K562 (cell line): ENCODE results near the gene NNAT. TPM values are rescaled to one million over a fixed set of nuclear protein-coding genes. Genes with fewer than 3 reads are reported as not detected.

ENCODE experiments used
- ATAC-seq: fragments of 200-7000 bp; cut with Tn5 transposase; 3 replicates; pipeline ENCODE4 v1.9.1; 2020; ENCODE audit warnings: moderate library complexity
- BruUV-seq: library from RNA; stranded (reverse); fragments of 400-500 nt; replicated peaks from 2 replicates; lab custom pipeline; 2021; lab: Mats Ljungman, UMichigan
- CTCF ChIA-PET: fragments of 300-600 bp; formaldehyde crosslinking; extraction: SDS; loops from one replicate; lab custom pipeline; 2021; ENCODE audit warnings: low intra/inter-chr PET ratio; lab: Yijun Ruan, JAX
- POLR2A ChIA-PET: fragments of 300-600, 350-650 bp; sonication (Branson Sonifier 250); formaldehyde crosslinking; extraction: SDS; loops from one replicate; lab custom pipeline; 2021; ENCODE audit warnings: antibody characterized with exemption, inconsistent platforms; lab: Yijun Ruan, JAX
- DNase-seq, 4 experiments: peaks; one replicate each; pipeline versions ENCODE4 v3.0.0 to v3.0.0-alpha.2; 2011 to 2018; ENCODE audit warnings: low spot score in 3 of 4, mixed read lengths in 3 of 4; ENCODE audit errors: extremely low read depth in 1 of 4
- FAIRE-seq: peaks from 2 replicates; lab custom pipeline; 2011; peaks lifted over from hg19 to GRCh38; lab: Jason Lieb, UNC
- H2AFZ ChIP-seq: 2 replicates; pipeline ENCODE4 v1.6.0; 2011; ENCODE audit warnings: low read depth, low read length, control low read depth, inconsistent platforms
- H3K27ac ChIP-seq: fragments of 200-600 bp; 3 replicates; pipeline ENCODE4 v1.8.0; 2011; ENCODE audit warnings: low read depth, mild to moderate bottlenecking, control low read depth, inconsistent platforms, low read length, moderate library complexity, mixed read lengths; ENCODE audit errors: extremely low read depth
- H3K27me3 ChIP-seq, 2 experiments: fragments of 300-600 bp in 1 of 2; 2 replicates in 1 of 2; 3 replicates in 1 of 2; pipeline versions ENCODE4 v1.6.0 to v1.8.0; 2011; ENCODE audit warnings: inconsistent platforms in 2 of 2, low read length in 2 of 2, mild to moderate bottlenecking in 1 of 2, mixed read lengths in 1 of 2, moderate library complexity in 1 of 2; ENCODE audit not compliant: control insufficient read depth in 2 of 2, insufficient read depth in 2 of 2
- H3K36me3 ChIP-seq: fragments of 300-600 bp; 3 replicates; pipeline ENCODE4 v1.8.0; 2011; ENCODE audit warnings: mild to moderate bottlenecking, low read length, inconsistent platforms; ENCODE audit not compliant: control insufficient read depth, insufficient read depth
- H3K4me1 ChIP-seq, 2 experiments: fragments of 200-600 bp in 1 of 2; replicated peaks in 1 of 2; 2 replicates in 1 of 2; 3 replicates in 1 of 2; pipeline versions ENCODE4 v1.5.1 to v1.8.0; 2011; ENCODE audit warnings: inconsistent platforms in 2 of 2, low read length in 2 of 2, mild to moderate bottlenecking in 1 of 2, mixed read lengths in 1 of 2, moderate library complexity in 1 of 2; ENCODE audit not compliant: control insufficient read depth in 2 of 2, insufficient read depth in 2 of 2
- H3K4me2 ChIP-seq: 2 replicates; pipeline ENCODE4 v1.6.1; 2011; ENCODE audit warnings: low read length, control low read depth, inconsistent platforms, mixed read lengths; ENCODE audit not compliant: insufficient read depth
- H3K4me3 ChIP-seq: fragments of 200-600 bp; sonication (generic), shearing (Covaris generic); 2 replicates; pipeline ENCODE4 v1.5.1; 2016; ENCODE audit warnings: control low read depth, inconsistent platforms
- H3K79me2 ChIP-seq: fragments of 200-600 bp; 3 replicates; pipeline ENCODE4 v1.8.0; 2011; ENCODE audit warnings: low read length, inconsistent platforms; ENCODE audit not compliant: control insufficient read depth, insufficient read depth
- H3K9ac ChIP-seq, 2 experiments: 2 replicates each; pipeline versions ENCODE4 v1.6.0 to v1.6.1; 2011; ENCODE audit warnings: low read depth in 2 of 2, low read length in 2 of 2, control low read depth in 1 of 2, inconsistent platforms in 1 of 2, mild to moderate bottlenecking in 1 of 2, mixed read lengths in 1 of 2; ENCODE audit not compliant: insufficient read depth in 1 of 2
- H3K9me1 ChIP-seq: one replicate; pipeline ENCODE4 v1.6.0; 2011; ENCODE audit warnings: inconsistent platforms, mild to moderate bottlenecking, low read length, moderate library complexity; ENCODE audit not compliant: control insufficient read depth, insufficient read depth
- H3K9me3 ChIP-seq: replicated peaks from 2 replicates; pipeline ENCODE4 v1.5.1; 2011; ENCODE audit warnings: low read depth, low read length, inconsistent platforms; ENCODE audit not compliant: control insufficient read depth, insufficient read depth
- H4K20me1 ChIP-seq: replicated peaks from 2 replicates; pipeline ENCODE4 v1.6.1; 2011; ENCODE audit warnings: low read length, inconsistent platforms, mixed read lengths; ENCODE audit not compliant: control insufficient read depth, insufficient read depth
- CHD2 ChIP-seq: IDR thresholded peaks from 2 replicates; pipeline ENCODE4 v1.6.1; 2011; ENCODE audit warnings: low read depth, low read length
- CREB1 ChIP-seq, 2 experiments: sonication (generic) in 1 of 2; formaldehyde crosslinking in 1 of 2; IDR thresholded peaks; 2 replicates each; pipeline versions ENCODE4 v1.6.1 to v1.8.0; 2012 to 2022; ENCODE audit warnings: inconsistent platforms in 1 of 2, mild to moderate bottlenecking in 1 of 2, missing genetic modification reagents in 1 of 2, moderate library complexity in 1 of 2
- MYNN ChIP-seq, 2 experiments: sonication (generic); formaldehyde crosslinking in 1 of 2; IDR thresholded peaks; 2 replicates each; pipeline versions ENCODE4 v1.5.0 to v1.6.1; 2016 to 2020; ENCODE audit warnings: antibody characterized with exemption in 1 of 2, missing genetic modification reagents in 1 of 2
- NFRKB ChIP-seq: fragments of 450-650 bp; IDR thresholded peaks from 2 replicates; pipeline ENCODE4 v1.6.1; 2016; ENCODE audit warnings: low read depth
- POLR3A ChIP-seq: IDR thresholded peaks from 2 replicates; pipeline ENCODE4 v1.6.1; 2011; ENCODE audit warnings: borderline replicate concordance, mild to moderate bottlenecking, moderate library complexity; ENCODE audit not compliant: insufficient read length, insufficient read depth; ENCODE audit errors: extremely low read depth
- SRSF9 ChIP-seq: fragments of 200-400 bp; formaldehyde crosslinking; IDR thresholded peaks from 2 replicates; pipeline ENCODE4 v1.6.1; 2017; ENCODE audit warnings: low read depth, low read length, borderline replicate concordance
- ZBTB7A ChIP-seq: IDR thresholded peaks from 2 replicates; pipeline ENCODE4 v1.6.1; 2011; ENCODE audit warnings: low read depth, mild to moderate bottlenecking, low read length, moderate library complexity, borderline replicate concordance; ENCODE audit not compliant: control insufficient read depth
- ZEB2 ChIP-seq: fragments of 450-650 bp; IDR thresholded peaks from 2 replicates; pipeline ENCODE4 v1.6.1; 2016
- ZNF133 ChIP-seq: fragments of 250-450 bp; sonication (Bioruptor Pico); IDR thresholded peaks from 2 replicates; pipeline ENCODE4 v1.4.0; 2020; ENCODE audit warnings: mild to moderate bottlenecking
- ZNF444 ChIP-seq: fragments of 250-450 bp; sonication (Bioruptor Pico); IDR thresholded peaks from 2 replicates; pipeline ENCODE4 v1.4.0; 2020; ENCODE audit warnings: mild to moderate bottlenecking, moderate library complexity
- ZNF586 ChIP-seq: fragments of 450-650 bp; formaldehyde crosslinking; conservative IDR thresholded peaks from 2 replicates; pipeline ENCODE4 v1.4.0; 2020; ENCODE audit warnings: mild to moderate bottlenecking, moderate library complexity
- ZNF830 ChIP-seq: fragments of 250-450 bp; sonication (Bioruptor Pico); IDR thresholded peaks from 2 replicates; pipeline ENCODE4 v1.5.0; 2021; ENCODE audit warnings: mild to moderate bottlenecking
- WGBS: fragments of 100-300 bp; shearing (Covaris generic); methylation state at CpG from one replicate; pipeline ENCODE4 v1.1.6; 2016; ENCODE audit warnings: low coverage, mixed read lengths; ENCODE audit not compliant: insufficient coverage; ENCODE audit errors: missing lambda C conversion rate; 5-methylcytosine and 5-hydroxymethylcytosine counted together
- in situ Hi-C: fragments of 300-500 bp; cut with MboI; formaldehyde crosslinking; loops from 4 replicates; pipeline ENCODE4 v1.15.0; 2018; ENCODE audit warnings: inconsistent platforms, mixed read lengths
- intact Hi-C: fragments of 100-400 bp; cut with micrococcal nuclease; formaldehyde crosslinking; loops from 2 replicates; pipeline ENCODE4 v1.14.2; 2022
- polyA plus RNA-seq, 8 experiments: library from polyadenylated mRNA; depleted of rRNA in 4 of 8; stranded (reverse) in 5 of 8; unstranded in 3 of 8; fragments of >200 nt; fragmentation: Nextera tagmentation in 2 of 8; fragmentation: Illumina TruSeq in 1 of 8; extraction: Ambion mirVana in 2 of 8; extraction: Trizol in 1 of 8; gene quantifications; 2 replicates each; pipeline versions ENCODE4 v1.2.1 to v1.2.3, GENCODE V29; 2011 to 2014; ENCODE audit warnings: inconsistent platforms in 1 of 8, missing spikeins in 1 of 8
- total RNA-seq, 7 experiments: library from RNA; depleted of rRNA in 6 of 7; stranded (reverse); fragments of >200 nt in 6 of 7; fragmentation: Illumina TruSeq in 2 of 7; extraction: Trizol in 2 of 7; gene quantifications; 2 replicates each; pipeline versions ENCODE4 v1.2.1 to v1.2.3, GENCODE V29; 2011 to 2021; ENCODE audit warnings: low replicate concordance in 1 of 7
- TF ChIP-seq, protein P1 (sequence below): fragments of 250-450 bp; sonication (Bioruptor Pico); IDR thresholded peaks from 2 replicates; pipeline ENCODE4 v1.5.0; 2022; ENCODE audit warnings: mild to moderate bottlenecking

The NNAT gene
- total and polyA plus RNA-seq, 9 of the 15 experiments (the other 6 are each of a cell fraction or from before 2014, with no cell fraction given) = 0.13 TPM; not detected in 8

DNA sequence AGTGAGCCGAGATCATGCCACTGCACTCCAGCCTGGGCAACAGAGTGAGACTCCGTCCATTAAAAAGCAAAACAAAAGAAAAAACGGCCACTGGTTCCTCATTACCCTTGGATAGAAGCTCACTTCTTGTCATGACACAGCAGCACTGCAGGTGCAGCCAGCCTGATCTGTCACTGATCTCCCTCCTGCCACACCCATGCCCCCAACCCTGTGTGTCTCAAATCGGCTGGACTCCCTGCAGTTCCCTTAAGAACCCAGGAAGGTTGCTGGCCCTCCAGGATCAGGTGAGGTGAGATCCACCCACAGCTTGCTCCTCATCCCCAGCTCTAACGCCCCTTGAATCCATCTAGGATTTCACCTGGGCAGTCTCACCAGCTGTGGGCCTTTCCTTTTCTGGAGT is 26.3 kb upstream of the NNAT start:
- no peaks in the 10 kb centered on the region for H3K4me1 ChIP-seq
- in situ Hi-C loops = no loop called here
- no peak overlapping the region for H3K9ac ChIP-seq
- peaks cover 0 to 11% of the 10 kb centered on the region in 2 experiments; a peak in 1 of 5 replicates for H3K27me3 ChIP-seq
- H4K20me1 ChIP-seq = no peaks in the 10 kb centered on the region
- no peak overlapping the region for H3K4me2 ChIP-seq
- intact Hi-C loops = no loop called here
- H2AFZ ChIP-seq = no peak overlapping the region
- H3K9me1 ChIP-seq = no peaks in the 10 kb centered on the region
- no peak overlapping the region for H3K4me3 ChIP-seq
- ChIA-PET POLR2A (interaction anchor here (0.6 to 1.6 kb wide), 7 partner anchors 12 to 345 kb away, joined by 3 to 5 read pairs (median 3); partner anchors contain the start of gene MANBAL), CTCF (interaction anchor here (0.6 kb wide), 1 partner anchor 238 kb away, joined by 4 read pairs; no protein-coding TSS in a partner anchor)
- 16% methylated on average over 5 of the region's 5 CpGs for WGBS
- FAIRE-seq (no peak), ATAC-seq (no peak)
- no peaks in the 10 kb centered on the region for H3K9me3 ChIP-seq
- no peaks in the 10 kb centered on the region for H3K79me2 ChIP-seq
- BruUV-seq = no TSS peak
- H3K27ac ChIP-seq = no peak overlapping the region
- no peaks in the 10 kb centered on the region for H3K36me3 ChIP-seq
- TF ChIP-seq CREB1 (IDR thresholded peaks at IDR 0.05) (no peak), CREB1 (CRISPR knock-in tag; IDR thresholded peaks at IDR 0.05) (no peak)
- TF ChIP-seq, all 486 proteins: peak for 0
- no peak for DNase-seq

DNA sequence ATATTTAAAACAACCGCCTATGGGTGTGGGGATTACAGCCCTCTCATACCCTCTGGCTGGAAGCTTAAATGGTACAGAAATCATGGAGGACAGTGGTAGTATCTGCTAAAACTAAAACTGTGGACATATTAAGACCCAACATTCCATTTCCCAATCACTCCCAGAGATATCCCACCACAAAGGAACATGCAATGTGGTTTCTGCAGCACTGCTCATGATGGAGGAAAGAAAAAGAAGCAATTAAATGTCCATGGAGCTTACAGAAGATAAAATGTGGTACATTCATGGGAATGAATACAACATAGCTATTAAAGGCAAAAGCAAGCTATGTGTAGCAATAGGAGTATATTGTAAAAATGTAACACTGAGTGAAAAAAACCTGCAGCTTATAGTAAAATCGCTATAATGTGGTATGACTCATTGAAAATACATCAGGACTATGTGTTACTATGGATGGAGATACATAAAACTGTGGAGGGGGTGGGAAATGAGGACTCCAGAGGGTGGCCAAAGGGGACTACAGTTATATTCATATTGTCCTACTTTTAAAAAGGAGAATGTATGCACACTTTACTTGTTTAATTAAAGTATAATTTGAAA is 22.9 kb upstream of the NNAT start:
- no peaks in the 10 kb centered on the region for H3K36me3 ChIP-seq
- H4K20me1 ChIP-seq = peaks cover 7% of the 10 kb centered on the region; the same call in 1 of the 2 replicates
- TF ChIP-seq CHD2 = no peak
- TF ChIP-seq ZNF586 (CRISPR knock-in tag) = no peak
- TF ChIP-seq ZEB2 = no peak
- TF ChIP-seq ZNF444 (CRISPR knock-in tag) = no peak
- no peak for TF ChIP-seq ZBTB7A
- TF ChIP-seq ZNF133 (CRISPR knock-in tag) = no peak
- TF ChIP-seq, protein P1, sequence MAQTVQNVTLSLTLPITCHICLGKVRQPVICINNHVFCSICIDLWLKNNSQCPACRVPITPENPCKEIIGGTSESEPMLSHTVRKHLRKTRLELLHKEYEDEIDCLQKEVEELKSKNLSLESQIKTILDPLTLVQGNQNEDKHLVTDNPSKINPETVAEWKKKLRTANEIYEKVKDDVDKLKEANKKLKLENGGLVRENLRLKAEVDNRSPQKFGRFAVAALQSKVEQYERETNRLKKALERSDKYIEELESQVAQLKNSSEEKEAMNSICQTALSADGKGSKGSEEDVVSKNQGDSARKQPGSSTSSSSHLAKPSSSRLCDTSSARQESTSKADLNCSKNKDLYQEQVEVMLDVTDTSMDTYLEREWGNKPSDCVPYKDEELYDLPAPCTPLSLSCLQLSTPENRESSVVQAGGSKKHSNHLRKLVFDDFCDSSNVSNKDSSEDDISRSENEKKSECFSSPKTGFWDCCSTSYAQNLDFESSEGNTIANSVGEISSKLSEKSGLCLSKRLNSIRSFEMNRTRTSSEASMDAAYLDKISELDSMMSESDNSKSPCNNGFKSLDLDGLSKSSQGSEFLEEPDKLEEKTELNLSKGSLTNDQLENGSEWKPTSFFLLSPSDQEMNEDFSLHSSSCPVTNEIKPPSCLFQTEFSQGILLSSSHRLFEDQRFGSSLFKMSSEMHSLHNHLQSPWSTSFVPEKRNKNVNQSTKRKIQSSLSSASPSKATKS (CRISPR knock-in tag) = no peak
- no peak for TF ChIP-seq SRSF9
- TF ChIP-seq ZNF830 (CRISPR knock-in tag) = no peak
- no peak for TF ChIP-seq NFRKB
- no peak for TF ChIP-seq MYNN (IDR thresholded peaks at IDR 0.05)
- no peak for TF ChIP-seq MYNN (CRISPR knock-in tag; IDR thresholded peaks at IDR 0.05)
- TF ChIP-seq POLR3A = no peak

More for the DNA sequence above, 22.9 kb upstream of the NNAT start:
- POLR2A ChIA-PET = no interaction called here
- CTCF ChIA-PET = no interaction called here
- no peaks in the 10 kb centered on the region for H3K79me2 ChIP-seq
- intact Hi-C loops (no loop called here), in situ Hi-C loops (no loop called here)
- H3K9ac ChIP-seq = no peak overlapping the region
- no peak overlapping the region for H3K4me3 ChIP-seq
- no peak for DNase-seq
- ATAC-seq = no peak
- H3K27ac ChIP-seq = no peak overlapping the region
- 6% methylated on average over 2 of the region's 2 CpGs for WGBS
- FAIRE-seq = no peak
- 0 out of 5 replicates have a peak, but pooled peaks cover 0 to 1% of the 10 kb centered on the region in 2 experiments for H3K27me3 ChIP-seq
- H3K4me1 ChIP-seq = no peaks in the 10 kb centered on the region
- no peak overlapping the region for H3K4me2 ChIP-seq
- H2AFZ ChIP-seq = no peak overlapping the region
- H3K9me3 ChIP-seq = no peaks in the 10 kb centered on the region
- BruUV-seq = no TSS peak
- H3K9me1 ChIP-seq = no peaks in the 10 kb centered on the region
